HCT116 (cell line): ENCODE data around the gene CCDC86. TPM values are rescaled to one million over a fixed set of nuclear protein-coding genes. Genes with fewer than 3 reads are reported as not detected.

ENCODE experiments used
- ATAC-seq: fragments of 200-7000 bp; cut with Tn5 transposase; 2 replicates; pipeline ENCODE4 v1.9.1; 2020; ENCODE audit warnings: mild to moderate bottlenecking, moderate library complexity
- BruUV-seq: library from RNA; stranded (reverse); fragments of 400-500 nt; replicated peaks from 2 replicates; lab custom pipeline; 2021; lab: Mats Ljungman, UMichigan
- CTCF ChIA-PET: fragments of 300-600 bp; sonication (Branson Sonifier 250); formaldehyde crosslinking; loops from one replicate; lab custom pipeline; 2021; ENCODE audit warnings: antibody characterized with exemption; lab: Charles Lee
- POLR2A ChIA-PET: fragments of 300-600, 350-600 bp; sonication (Branson Sonifier 250); formaldehyde crosslinking; loops from one replicate; lab custom pipeline; 2021; ENCODE audit warnings: antibody characterized with exemption; lab: Charles Lee
- RAD21 ChIA-PET, 2 experiments: fragments of 300-600 bp; sonication (Branson Sonifier 250); formaldehyde crosslinking; loops; one replicate each; lab custom pipeline; 2023; ENCODE audit warnings: low total read pairs in 2 of 2; ENCODE audit not compliant: uncharacterized antibody in 2 of 2, unreplicated experiment in 2 of 2, low non-redundant PET in 1 of 2; lab: Charles Lee
- DNase-seq: peaks from one replicate; pipeline ENCODE4 v3.0.0-alpha.2; 2010; ENCODE audit warnings: low read depth, low spot score
- H2AFZ ChIP-seq: fragments of 200-600 bp; shearing (Covaris generic), sonication (generic); 2 replicates; pipeline ENCODE4 v1.6.1; 2017; ENCODE audit warnings: low read depth, mixed run types, mixed read lengths, antibody characterized with exemption, low read length; ENCODE audit not compliant: poor library complexity, severe bottlenecking
- H3K27ac ChIP-seq: 2 replicates; pipeline ENCODE4 v1.5.1; 2012; ENCODE audit warnings: low read depth, low read length
- H3K27me3 ChIP-seq: fragments of 200-600 bp; sonication (generic); 2 replicates; pipeline ENCODE4 v1.6.1; 2016; ENCODE audit warnings: mixed run types, low read length, mixed read lengths; ENCODE audit not compliant: insufficient read depth
- H3K36me3 ChIP-seq, 2 experiments: fragments of 200-500 bp in 1 of 2; fragments of 200-600 bp in 1 of 2; sonication (Bioruptor generic) in 1 of 2; sonication (generic) in 1 of 2; 2 replicates each; pipeline versions ENCODE4 v1.5.1 to v1.6.1; 2014 to 2016; ENCODE audit warnings: low read length in 2 of 2, inconsistent platforms in 1 of 2, mixed read lengths in 1 of 2, mixed run types in 1 of 2; ENCODE audit not compliant: insufficient read depth in 2 of 2, control insufficient read depth in 1 of 2
- H3K4me1 ChIP-seq, 2 experiments: fragments of 200-600 bp in 1 of 2; sonication (generic) in 1 of 2; 2 replicates each; pipeline versions ENCODE4 v1.5.1 to v1.6.1; 2012 to 2017; ENCODE audit warnings: low read length in 2 of 2, inconsistent platforms in 1 of 2, mild to moderate bottlenecking in 1 of 2, mixed read lengths in 1 of 2, mixed run types in 1 of 2, moderate library complexity in 1 of 2; ENCODE audit not compliant: insufficient read depth in 2 of 2, control insufficient read depth in 1 of 2
- H3K4me2 ChIP-seq: fragments of 200-600 bp; sonication (generic); 2 replicates; pipeline ENCODE4 v1.6.1; 2017; ENCODE audit warnings: mixed run types, low read length, mixed read lengths
- H3K4me3 ChIP-seq, 2 experiments: fragments of 200-600 bp in 1 of 2; sonication (generic) in 1 of 2; replicated peaks in 1 of 2; 2 replicates each; pipeline ENCODE4 v1.5.1; 2011 to 2016; ENCODE audit warnings: low read length in 2 of 2, control low read depth in 1 of 2, low read depth in 1 of 2, mild to moderate bottlenecking in 1 of 2, mixed read lengths in 1 of 2, mixed run types in 1 of 2
- H3K79me2 ChIP-seq: fragments of 200-600 bp; sonication (generic); 2 replicates; pipeline ENCODE4 v1.6.1; 2017; ENCODE audit warnings: mild to moderate bottlenecking, mixed run types, low read length, moderate library complexity, mixed read lengths; ENCODE audit not compliant: insufficient read depth
- H3K9ac ChIP-seq: fragments of 200-600 bp; sonication (generic); 2 replicates; pipeline ENCODE4 v1.6.1; 2016; ENCODE audit warnings: low read length, mixed read lengths
- H3K9me2 ChIP-seq: fragments of 200-600 bp; sonication (generic), shearing (Covaris generic); 2 replicates; pipeline ENCODE4 v1.6.1; 2017; ENCODE audit warnings: mixed run types, mild to moderate bottlenecking, moderate library complexity; ENCODE audit not compliant: insufficient read depth
- H3K9me3 ChIP-seq, 2 experiments: fragments of 200-500 bp in 1 of 2; fragments of 200-600 bp in 1 of 2; sonication (Bioruptor generic) in 1 of 2; sonication (generic) in 1 of 2; 2 replicates each; pipeline ENCODE4 v1.6.1; 2014 to 2017; ENCODE audit warnings: low read length in 2 of 2, mixed read lengths in 2 of 2, inconsistent platforms in 1 of 2, low read depth in 1 of 2, mild to moderate bottlenecking in 1 of 2, mixed run types in 1 of 2, moderate library complexity in 1 of 2; ENCODE audit not compliant: control insufficient read depth in 1 of 2, insufficient read depth in 1 of 2
- H4K20me1 ChIP-seq: fragments of 200-600 bp; sonication (generic), shearing (Covaris generic); 2 replicates; pipeline ENCODE4 v1.6.1; 2017; ENCODE audit warnings: mixed run types, mild to moderate bottlenecking, moderate library complexity; ENCODE audit not compliant: insufficient read depth
- CBX3 ChIP-seq: IDR thresholded peaks from 2 replicates; pipeline ENCODE4 v1.6.1; 2012; ENCODE audit warnings: low read depth
- CEBPB ChIP-seq: IDR thresholded peaks from 2 replicates; pipeline ENCODE4 v1.6.1; 2012; ENCODE audit warnings: low read depth
- ELF1 ChIP-seq: IDR thresholded peaks from 2 replicates; pipeline ENCODE4 v1.6.1; 2012; ENCODE audit warnings: low read depth, borderline replicate concordance
- EZH2 ChIP-seq: fragments of 200-600 bp; sonication (generic); IDR thresholded peaks from 2 replicates; pipeline ENCODE4 v1.6.1; 2017; ENCODE audit warnings: antibody characterized with exemption, mixed run types
- FOSL1 ChIP-seq: IDR thresholded peaks from 2 replicates; pipeline ENCODE4 v1.6.1; 2012; ENCODE audit warnings: low read depth
- POLR2A ChIP-seq: IDR thresholded peaks from 2 replicates; pipeline ENCODE4 v1.7.0; 2011; ENCODE audit warnings: borderline replicate concordance; ENCODE audit not compliant: insufficient read depth, insufficient read length; ENCODE audit errors: extremely low read depth
- RAD21 ChIP-seq: IDR thresholded peaks from 2 replicates; pipeline ENCODE4 v1.6.1; 2012; ENCODE audit warnings: low read depth, mild to moderate bottlenecking
- SP1 ChIP-seq: IDR thresholded peaks from 2 replicates; pipeline ENCODE4 v1.6.1; 2012; ENCODE audit warnings: low read depth
- SRF ChIP-seq: IDR thresholded peaks from 2 replicates; pipeline ENCODE4 v1.6.1; 2012; ENCODE audit warnings: low read depth
- TCF7L2 ChIP-seq: IDR thresholded peaks from 2 replicates; pipeline ENCODE4 v1.7.0; 2011; ENCODE audit warnings: borderline replicate concordance, inconsistent platforms; ENCODE audit not compliant: insufficient read depth, insufficient read length; ENCODE audit errors: extremely low read depth
- ZFX ChIP-seq: fragments of 450-650 bp; IDR thresholded peaks from 2 replicates; pipeline ENCODE4 v1.6.1; 2017
- intact Hi-C: fragments of 100-400 bp; cut with micrococcal nuclease; formaldehyde crosslinking; loops from 2 replicates; pipeline ENCODE4 v1.10.0; 2022
- total RNA-seq: library from RNA; stranded (reverse); gene quantifications from one replicate; pipeline ENCODE4 v1.2.1, GENCODE V29; 2021; ENCODE audit not compliant: unreplicated experiment
- TF ChIP-seq, protein P1 (sequence below): IDR thresholded peaks from 2 replicates; pipeline ENCODE4 v1.6.1; 2012; ENCODE audit warnings: low read depth
- TF ChIP-seq, protein P2 (sequence below): IDR thresholded peaks from 2 replicates; pipeline ENCODE4 v1.6.1; 2012
- TF ChIP-seq, protein P3 (sequence below): IDR thresholded peaks from 2 replicates; pipeline ENCODE4 v1.6.1; 2012
- TF ChIP-seq, protein P4 (sequence below): IDR thresholded peaks from 2 replicates; pipeline ENCODE4 v1.6.1; 2011; ENCODE audit warnings: mild to moderate bottlenecking, low read length, moderate library complexity; ENCODE audit not compliant: insufficient replicate concordance; ENCODE audit errors: extremely low read depth

The CCDC86 gene
- total RNA-seq, 1 experiment from 2014 or later = 69.6 TPM

DNA sequence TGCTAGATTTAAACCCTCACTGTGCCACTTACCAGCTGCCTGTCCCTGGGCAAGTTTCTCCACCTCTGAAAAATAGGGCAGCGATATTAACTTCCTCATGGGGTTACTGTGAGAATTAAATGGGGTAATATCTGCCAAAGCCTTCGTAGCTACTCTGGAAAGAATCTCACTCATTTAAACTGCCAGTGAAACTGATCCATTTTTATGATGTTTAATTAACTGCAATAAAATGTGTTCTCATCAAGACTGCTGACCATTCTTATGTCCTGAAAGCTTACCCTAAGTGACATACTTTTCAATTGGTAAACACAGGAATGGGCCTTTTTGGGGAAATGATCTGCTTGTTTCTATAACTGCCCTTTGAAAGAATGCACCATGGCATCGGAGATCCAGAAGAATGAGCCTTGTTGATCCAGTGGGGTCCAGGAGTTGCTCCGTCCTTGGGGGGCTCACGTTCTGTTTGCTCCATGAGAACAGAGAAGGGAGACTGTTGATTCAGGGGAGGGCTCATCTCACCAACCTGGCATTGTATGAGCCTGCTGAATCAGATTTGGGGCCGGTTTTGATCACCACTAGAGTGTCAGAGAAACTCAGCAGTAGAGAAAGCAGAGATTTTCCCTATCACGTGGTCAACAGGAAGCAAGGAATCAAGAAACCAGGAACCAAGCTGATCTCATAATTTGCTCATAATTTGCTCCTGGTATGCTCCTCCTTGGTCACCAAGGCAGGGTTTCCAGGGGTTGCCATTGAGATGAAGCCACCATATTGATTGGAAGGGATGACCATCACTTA is 7.0 kb upstream of the CCDC86 start (continued):
- TF ChIP-seq, protein P1, sequence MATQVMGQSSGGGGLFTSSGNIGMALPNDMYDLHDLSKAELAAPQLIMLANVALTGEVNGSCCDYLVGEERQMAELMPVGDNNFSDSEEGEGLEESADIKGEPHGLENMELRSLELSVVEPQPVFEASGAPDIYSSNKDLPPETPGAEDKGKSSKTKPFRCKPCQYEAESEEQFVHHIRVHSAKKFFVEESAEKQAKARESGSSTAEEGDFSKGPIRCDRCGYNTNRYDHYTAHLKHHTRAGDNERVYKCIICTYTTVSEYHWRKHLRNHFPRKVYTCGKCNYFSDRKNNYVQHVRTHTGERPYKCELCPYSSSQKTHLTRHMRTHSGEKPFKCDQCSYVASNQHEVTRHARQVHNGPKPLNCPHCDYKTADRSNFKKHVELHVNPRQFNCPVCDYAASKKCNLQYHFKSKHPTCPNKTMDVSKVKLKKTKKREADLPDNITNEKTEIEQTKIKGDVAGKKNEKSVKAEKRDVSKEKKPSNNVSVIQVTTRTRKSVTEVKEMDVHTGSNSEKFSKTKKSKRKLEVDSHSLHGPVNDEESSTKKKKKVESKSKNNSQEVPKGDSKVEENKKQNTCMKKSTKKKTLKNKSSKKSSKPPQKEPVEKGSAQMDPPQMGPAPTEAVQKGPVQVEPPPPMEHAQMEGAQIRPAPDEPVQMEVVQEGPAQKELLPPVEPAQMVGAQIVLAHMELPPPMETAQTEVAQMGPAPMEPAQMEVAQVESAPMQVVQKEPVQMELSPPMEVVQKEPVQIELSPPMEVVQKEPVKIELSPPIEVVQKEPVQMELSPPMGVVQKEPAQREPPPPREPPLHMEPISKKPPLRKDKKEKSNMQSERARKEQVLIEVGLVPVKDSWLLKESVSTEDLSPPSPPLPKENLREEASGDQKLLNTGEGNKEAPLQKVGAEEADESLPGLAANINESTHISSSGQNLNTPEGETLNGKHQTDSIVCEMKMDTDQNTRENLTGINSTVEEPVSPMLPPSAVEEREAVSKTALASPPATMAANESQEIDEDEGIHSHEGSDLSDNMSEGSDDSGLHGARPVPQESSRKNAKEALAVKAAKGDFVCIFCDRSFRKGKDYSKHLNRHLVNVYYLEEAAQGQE = no peak
- TF ChIP-seq, protein P2, sequence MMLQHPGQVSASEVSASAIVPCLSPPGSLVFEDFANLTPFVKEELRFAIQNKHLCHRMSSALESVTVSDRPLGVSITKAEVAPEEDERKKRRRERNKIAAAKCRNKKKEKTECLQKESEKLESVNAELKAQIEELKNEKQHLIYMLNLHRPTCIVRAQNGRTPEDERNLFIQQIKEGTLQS = no peak
- TF ChIP-seq, protein P3, sequence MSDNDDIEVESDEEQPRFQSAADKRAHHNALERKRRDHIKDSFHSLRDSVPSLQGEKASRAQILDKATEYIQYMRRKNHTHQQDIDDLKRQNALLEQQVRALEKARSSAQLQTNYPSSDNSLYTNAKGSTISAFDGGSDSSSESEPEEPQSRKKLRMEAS = no peak
- TF ChIP-seq POLR2A (no peak), TCF7L2 (no peak)

DNA sequence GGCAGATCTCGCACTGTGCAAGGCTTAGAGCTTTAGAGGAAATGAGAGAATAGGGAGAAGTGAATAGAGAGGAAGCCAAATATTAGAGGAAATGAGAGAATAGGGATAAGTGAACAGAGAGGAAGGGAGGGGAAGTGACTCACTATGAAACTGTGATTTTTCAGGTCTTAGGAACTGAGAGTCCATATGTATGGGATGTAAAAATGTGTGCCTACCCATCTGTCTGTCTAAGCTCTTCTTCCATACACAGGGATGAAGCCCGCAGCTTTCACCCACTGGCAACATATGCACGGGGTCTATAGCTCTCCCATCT is 6.4 kb upstream of the CCDC86 start:
- Histone ChIP-seq H4K20me1 (no peaks in the 10 kb centered on the region), H2AFZ (no peak overlapping the region), H3K27me3 (peaks cover 14% of the 10 kb centered on the region; the same call in 1 of the 2 replicates), H3K4me3 (no peak overlapping the region), H3K9me2 (no peaks in the 10 kb centered on the region), H3K4me1 (peaks cover 0 to 5% of the 10 kb centered on the region in 2 experiments; a peak in 2 of 4 replicates), H3K27ac (no peak overlapping the region), H3K9me3 (no peaks in the 10 kb centered on the region), H3K79me2 (no peaks in the 10 kb centered on the region), H3K4me2 (no peak overlapping the region), H3K9ac (no peak overlapping the region), H3K36me3 (no peaks in the 10 kb centered on the region)
- POLR2A ChIA-PET = no interaction called here
- DNase-seq (no peak), ATAC-seq (no peak)
- intact Hi-C loops = no loop called here
- CTCF ChIA-PET = no interaction called here
- BruUV-seq = no TSS peak
- RAD21 ChIA-PET = no interaction called here
- TF ChIP-seq, protein P1 = no peak
- TF ChIP-seq, protein P4, sequence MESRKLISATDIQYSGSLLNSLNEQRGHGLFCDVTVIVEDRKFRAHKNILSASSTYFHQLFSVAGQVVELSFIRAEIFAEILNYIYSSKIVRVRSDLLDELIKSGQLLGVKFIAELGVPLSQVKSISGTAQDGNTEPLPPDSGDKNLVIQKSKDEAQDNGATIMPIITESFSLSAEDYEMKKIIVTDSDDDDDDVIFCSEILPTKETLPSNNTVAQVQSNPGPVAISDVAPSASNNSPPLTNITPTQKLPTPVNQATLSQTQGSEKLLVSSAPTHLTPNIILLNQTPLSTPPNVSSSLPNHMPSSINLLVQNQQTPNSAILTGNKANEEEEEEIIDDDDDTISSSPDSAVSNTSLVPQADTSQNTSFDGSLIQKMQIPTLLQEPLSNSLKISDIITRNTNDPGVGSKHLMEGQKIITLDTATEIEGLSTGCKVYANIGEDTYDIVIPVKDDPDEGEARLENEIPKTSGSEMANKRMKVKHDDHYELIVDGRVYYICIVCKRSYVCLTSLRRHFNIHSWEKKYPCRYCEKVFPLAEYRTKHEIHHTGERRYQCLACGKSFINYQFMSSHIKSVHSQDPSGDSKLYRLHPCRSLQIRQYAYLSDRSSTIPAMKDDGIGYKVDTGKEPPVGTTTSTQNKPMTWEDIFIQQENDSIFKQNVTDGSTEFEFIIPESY = no peak
- no peak for TF ChIP-seq ELF1
- TF ChIP-seq RAD21 = no peak
- no peak for TF ChIP-seq CEBPB
- TF ChIP-seq EZH2 = no peak
- no peak for TF ChIP-seq POLR2A
- TF ChIP-seq, protein P3 = no peak
- TF ChIP-seq CBX3 = no peak
- no peak for TF ChIP-seq SP1
- TF ChIP-seq FOSL1 = no peak
- TF ChIP-seq ZFX = no peak
- TF ChIP-seq SRF = no peak
